Left lung (tissue), 10 donors: Measurements from ENCODE around the gene RPS6KA2. TPM values are rescaled to one million over a fixed set of nuclear protein-coding genes. Genes with fewer than 3 reads are reported as not detected.
A peak's percentile ranks its signal among the peaks of the same experiment; 100 is the strongest.

ENCODE experiments used
- ATAC-seq: fragments of 200-7000 bp; cut with Tn5 transposase; one replicate; pipeline ENCODE4 v1.9.1; 2020; ENCODE audit warnings: moderate library complexity
- DNase-seq, 4 donors: peaks; one replicate each; pipeline ENCODE4 v3.0.0-alpha.2; 2013 to 2020
- H3K27ac ChIP-seq, 2 donors: fragments of 200-600 bp; sonication (generic) in 1 of 2; one replicate each; pipeline versions ENCODE4 v1.5.0 to v1.8.0; 2020 to 2021
- H3K27me3 ChIP-seq, 2 donors: fragments of 200-600 bp; sonication (generic) in 1 of 2; one replicate each; pipeline versions ENCODE4 v1.5.0 to v1.8.0; 2020 to 2021
- H3K36me3 ChIP-seq, 2 donors: fragments of 200-600 bp; sonication (generic) in 1 of 2; one replicate each; pipeline versions ENCODE4 v1.5.0 to v1.8.0; 2020 to 2021
- H3K4me1 ChIP-seq, 2 donors: fragments of 200-600 bp; one replicate each; pipeline ENCODE4 v1.8.0; 2021
- H3K4me3 ChIP-seq, 2 donors: fragments of 200-600 bp; sonication (generic) in 1 of 2; one replicate each; pipeline versions ENCODE4 v1.5.0 to v1.8.0; 2020 to 2021; ENCODE audit warnings: mild to moderate bottlenecking in 1 of 2
- H3K9me3 ChIP-seq, 2 donors: fragments of 200-600 bp; sonication (generic) in 1 of 2; one replicate each; pipeline versions ENCODE4 v1.5.0 to v1.8.0; 2020 to 2021
- intact Hi-C, 2 donors: fragments of 100-400 bp; cut with DNase I; formaldehyde crosslinking; loops; one replicate each; pipeline versions ENCODE4 v1.11.2 to v1.14.2; 2022
- polyA plus RNA-seq, 6 donors: library from polyadenylated mRNA; unstranded; fragments of 120-200 nt; gene quantifications; one replicate each; pipeline ENCODE4 v1.2.1, GENCODE V29; 2013; ENCODE audit not compliant: insufficient read length in 6 of 6
- total RNA-seq, 2 donors: library from RNA; stranded (reverse); fragmentation: NEBNext Ultra II Directional; extraction: Animal tissue kit (Norgen Biotek cat#: 25700); gene quantifications; one replicate each; pipeline ENCODE4 v1.2.1, GENCODE V29; 2021
- TF ChIP-seq, protein P1 (sequence below), 2 donors: fragments of 200-600 bp; sonication (generic) in 1 of 2; IDR thresholded peaks; one replicate each; pipeline versions ENCODE4 v1.5.0 to v1.8.0; 2021; ENCODE audit warnings: antibody characterized with exemption in 2 of 2
- donor health status: DM: no; HTN: yes; CAD: no.
- donor health status: DM: no; HTN: no; CAD: no.

The RPS6KA2 gene
- total and polyA plus RNA-seq, 8 donors = 42.0 to 160 (median 48.0) TPM

DNA sequence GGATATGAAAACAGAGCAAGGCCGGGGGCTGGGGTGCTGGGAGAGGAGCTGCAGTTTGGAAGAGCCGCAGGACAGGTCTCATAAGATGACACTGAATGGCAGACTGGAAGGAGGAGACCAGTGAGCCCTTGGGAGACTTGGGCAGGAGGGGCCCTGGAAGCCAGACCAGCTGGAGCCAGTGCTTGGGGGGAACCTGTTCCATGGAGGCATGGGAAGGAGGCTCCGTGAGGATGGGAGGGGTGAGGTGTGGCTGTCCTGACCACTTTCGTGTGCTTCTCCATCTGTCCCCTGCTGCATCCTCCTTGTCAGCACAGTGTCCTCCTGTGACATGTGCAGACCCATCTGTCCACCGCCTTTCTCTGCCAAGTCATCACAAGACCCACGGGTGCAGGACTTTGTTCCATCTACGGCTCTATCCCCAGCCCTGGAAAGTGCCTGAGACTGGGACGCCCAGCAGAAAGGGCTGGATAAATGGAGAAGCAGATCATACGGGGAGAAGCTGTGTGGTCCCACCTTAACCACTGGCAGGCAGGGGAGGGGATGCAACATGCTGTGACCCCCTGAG lies 159.5 kb downstream of the RPS6KA2 start:
- H3K36me3 ChIP-seq = peaks cover 0 to 91% of the 10 kb centered on the region in 2 donors
- H3K27me3 ChIP-seq = no peaks in the 10 kb centered on the region
- H3K4me1 ChIP-seq = peaks cover 0 to 12% of the 10 kb centered on the region in 2 donors
- no peak for ATAC-seq
- no peaks in the 10 kb centered on the region for H3K9me3 ChIP-seq
- no peak overlapping the region for H3K4me3 ChIP-seq
- H3K27ac ChIP-seq = no peak overlapping the region
- DNase-seq = no peak
- intact Hi-C loops = no loop called here
- TF ChIP-seq, protein P1, sequence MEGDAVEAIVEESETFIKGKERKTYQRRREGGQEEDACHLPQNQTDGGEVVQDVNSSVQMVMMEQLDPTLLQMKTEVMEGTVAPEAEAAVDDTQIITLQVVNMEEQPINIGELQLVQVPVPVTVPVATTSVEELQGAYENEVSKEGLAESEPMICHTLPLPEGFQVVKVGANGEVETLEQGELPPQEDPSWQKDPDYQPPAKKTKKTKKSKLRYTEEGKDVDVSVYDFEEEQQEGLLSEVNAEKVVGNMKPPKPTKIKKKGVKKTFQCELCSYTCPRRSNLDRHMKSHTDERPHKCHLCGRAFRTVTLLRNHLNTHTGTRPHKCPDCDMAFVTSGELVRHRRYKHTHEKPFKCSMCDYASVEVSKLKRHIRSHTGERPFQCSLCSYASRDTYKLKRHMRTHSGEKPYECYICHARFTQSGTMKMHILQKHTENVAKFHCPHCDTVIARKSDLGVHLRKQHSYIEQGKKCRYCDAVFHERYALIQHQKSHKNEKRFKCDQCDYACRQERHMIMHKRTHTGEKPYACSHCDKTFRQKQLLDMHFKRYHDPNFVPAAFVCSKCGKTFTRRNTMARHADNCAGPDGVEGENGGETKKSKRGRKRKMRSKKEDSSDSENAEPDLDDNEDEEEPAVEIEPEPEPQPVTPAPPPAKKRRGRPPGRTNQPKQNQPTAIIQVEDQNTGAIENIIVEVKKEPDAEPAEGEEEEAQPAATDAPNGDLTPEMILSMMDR (IDR thresholded peaks at IDR 0.05) = no peak

DNA sequence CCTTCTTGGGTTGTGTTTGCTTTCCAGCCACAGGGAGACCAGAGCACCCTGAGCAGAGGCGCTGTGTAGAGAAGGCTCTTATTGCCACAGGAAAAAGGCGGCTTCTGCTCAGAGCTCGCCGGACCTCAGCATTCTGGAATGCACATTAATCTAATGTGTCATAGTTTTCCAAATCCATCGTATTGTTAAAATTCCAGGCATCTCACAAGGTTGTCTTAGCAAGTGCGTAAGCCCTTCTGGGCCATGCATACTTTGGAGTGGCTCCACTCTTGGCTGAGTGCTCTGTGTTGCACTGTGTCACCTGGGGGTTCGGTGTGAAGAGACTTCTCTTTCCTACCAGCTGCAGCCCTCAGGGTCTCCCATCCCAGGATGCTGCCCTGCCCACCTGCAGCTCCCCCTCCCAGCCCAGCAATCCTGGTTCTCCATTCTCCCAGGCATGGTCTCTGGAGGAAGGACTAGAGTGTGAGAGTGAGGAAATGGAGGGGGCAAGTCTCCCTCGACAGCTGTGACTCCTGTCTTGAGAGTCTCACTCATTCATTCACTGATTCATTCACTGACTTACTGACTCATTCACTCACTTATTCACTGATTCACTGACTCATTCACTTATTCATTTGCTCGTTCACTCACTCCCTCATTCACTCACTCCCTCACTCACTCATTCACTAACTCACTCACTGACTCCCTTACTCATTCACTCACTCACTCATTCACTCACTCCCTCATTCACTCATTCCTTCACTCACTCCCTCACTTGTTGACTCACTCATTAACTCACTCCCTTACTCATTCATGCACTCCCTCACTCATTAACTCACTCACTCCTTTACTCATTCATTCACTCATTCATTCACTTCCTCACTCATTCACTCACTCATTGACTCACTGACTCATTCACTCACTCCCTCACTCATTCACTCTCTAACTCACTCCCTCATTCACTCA lies 160.6 kb downstream of the RPS6KA2 start:
- Histone ChIP-seq H3K4me1 (peaks cover 0 to 11% of the 10 kb centered on the region in 2 donors), H3K9me3 (no peaks in the 10 kb centered on the region), H3K27me3 (no peaks in the 10 kb centered on the region), H3K27ac (peak overlapping the region; percentile 53 to 65), H3K36me3 (peaks cover 0 to 88% of the 10 kb centered on the region in 2 donors), H3K4me3 (no peak overlapping the region)
- DNase-seq (no peak), ATAC-seq (peak; percentile 86)
- intact Hi-C loops = no loop called here
- TF ChIP-seq, protein P1 (IDR thresholded peaks at IDR 0.05) = no peak

DNA sequence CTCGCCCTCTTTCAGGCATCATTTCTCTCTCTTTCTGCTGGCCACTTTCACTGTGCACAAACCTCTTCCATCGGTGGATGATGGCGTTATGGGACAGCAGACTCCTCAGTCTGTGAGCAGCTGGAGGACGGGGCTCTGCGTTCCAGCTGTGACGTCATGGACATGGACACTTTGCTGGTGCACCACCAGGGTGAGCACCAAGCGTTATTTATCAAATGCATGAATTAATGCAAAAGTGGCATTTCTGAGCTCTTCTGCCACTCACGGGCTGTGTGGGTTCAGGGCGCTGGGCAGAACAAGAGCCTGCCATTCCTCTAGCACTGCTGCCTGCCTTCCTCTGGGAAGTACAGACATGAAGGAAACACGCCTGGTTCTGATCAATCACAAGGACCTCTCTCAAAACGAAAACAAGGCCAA lies 161.4 kb downstream of the RPS6KA2 start:
- H3K36me3 ChIP-seq = peaks cover 0 to 84% of the 10 kb centered on the region in 2 donors
- DNase-seq (no peak), ATAC-seq (no peak)
- intact Hi-C loops = no loop called here
- H3K4me3 ChIP-seq = no peak overlapping the region
- H3K27ac ChIP-seq = peak overlapping the region; percentile 53 to 65
- TF ChIP-seq, protein P1 (IDR thresholded peaks at IDR 0.05) = no peak
- H3K27me3 ChIP-seq = no peaks in the 10 kb centered on the region
- H3K9me3 ChIP-seq = no peaks in the 10 kb centered on the region
- peaks cover 0 to 5% of the 10 kb centered on the region in 2 donors for H3K4me1 ChIP-seq

DNA sequence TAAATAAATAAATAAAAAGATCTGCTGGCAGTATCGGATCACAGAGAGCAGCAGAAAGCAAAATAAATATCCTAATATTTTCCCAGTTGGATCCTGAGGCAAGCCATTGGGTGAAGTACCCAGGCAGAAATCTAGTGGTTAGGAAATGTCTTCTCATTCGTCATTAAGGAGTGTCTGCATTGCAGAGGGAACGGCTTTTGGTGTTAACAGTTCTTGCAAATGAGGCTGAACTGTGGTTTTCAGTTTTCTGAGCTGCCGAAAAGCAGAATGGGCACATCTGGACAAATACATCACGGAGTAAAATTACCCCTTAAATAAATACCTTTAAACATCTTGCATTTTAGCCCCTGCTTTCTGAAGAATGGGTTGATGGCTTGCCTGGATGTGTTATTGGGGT lies 162.1 kb downstream of the RPS6KA2 start:
- intact Hi-C loops = no loop called here
- Histone ChIP-seq H3K4me3 (no peak overlapping the region), H3K27me3 (no peaks in the 10 kb centered on the region), H3K9me3 (no peaks in the 10 kb centered on the region), H3K4me1 (peaks cover 0 to 2% of the 10 kb centered on the region in 2 donors), H3K27ac (no peak overlapping the region), H3K36me3 (peaks cover 0 to 84% of the 10 kb centered on the region in 2 donors)
- ATAC-seq = no peak
- DNase-seq = no peak
- TF ChIP-seq, protein P1 (IDR thresholded peaks at IDR 0.05) = no peak
